Measurements from ENCODE around the gene TBX1. TPM values are rescaled to one million over a fixed set of nuclear protein-coding genes. Genes with fewer than 3 reads are reported as not detected.
"Not testable (repeated sequence)": the region's sequence is repeated elsewhere in the genome, so short reads cannot be mapped to it uniquely, and the experiment has no call there.

Gene TBX1
- total and polyA plus RNA-seq, 8 donors: 0.43 to 1.1 (median 0.68) TPM; not detected in 4

GRCh38 chr22:19789828-19790227 lies 29.2 kb downstream of the TBX1 start:
- 74 to 95% (median 80%) methylated on average over 6 of the region's 6 CpGs for WGBS, 5 donors
- Histone ChIP-seq H3K9me3 (peaks cover 0 to 14% (median 6%) of the 10 kb centered on the region in 4 donors), H3K27ac (no peak overlapping the region), H3K4me3 (no peak overlapping the region), H3K27me3 (peaks cover 0 to 5% (median 0%) of the 10 kb centered on the region in 3 donors), H3K36me3 (peaks cover 0 to 31% (median 11%) of the 10 kb centered on the region in 4 donors), H3K4me1 (no peaks in the 10 kb centered on the region)
- TF ChIP-seq EP300 (IDR thresholded peaks at IDR 0.05) (no peak), POLR2A (IDR thresholded peaks at IDR 0.05) (no peak), CTCF (IDR thresholded peaks at IDR 0.05) (no peak), POLR2AphosphoS5 (IDR thresholded peaks at IDR 0.05) (no peak)
- DNase-seq: no peak
- intact Hi-C loops (cut with DNase I; ENCODE audit: low total_unique reads): no loop called here

GRCh38 chr22:19791243-19791642 lies 30.7 kb downstream of the TBX1 start:
- TF ChIP-seq POLR2AphosphoS5 (IDR thresholded peaks at IDR 0.05): no peak
- no peak for TF ChIP-seq POLR2A (IDR thresholded peaks at IDR 0.05)
- TF ChIP-seq EP300 (IDR thresholded peaks at IDR 0.05): no peak
- TF ChIP-seq CTCF (IDR thresholded peaks at IDR 0.05): no peak
- no peaks in the 10 kb centered on the region for H3K4me1 ChIP-seq
- intact Hi-C loops (cut with DNase I; ENCODE audit: low total_unique reads): no loop called here

GRCh38 chr22:19791894-19792293 lies 31.3 kb downstream of the TBX1 start:
- Histone ChIP-seq H3K9me3 (peaks cover 0 to 14% (median 6%) of the 10 kb centered on the region in 4 donors), H3K27me3 (no peaks in the 10 kb centered on the region), H3K4me1 (no peaks in the 10 kb centered on the region), H3K36me3 (peaks cover 0 to 31% (median 11%) of the 10 kb centered on the region in 4 donors), H3K4me3 (no peak overlapping the region), H3K27ac (no peak overlapping the region)
- DNase-seq: no peak
- TF ChIP-seq EP300 (IDR thresholded peaks at IDR 0.05): no peak
- intact Hi-C loops (cut with DNase I; ENCODE audit: low total_unique reads): no loop called here

More at GRCh38 chr22:19791243-19791642, 30.7 kb downstream of the TBX1 start:
- Histone ChIP-seq H3K27me3 (no peaks in the 10 kb centered on the region), H3K27ac (no peak overlapping the region), H3K36me3 (peaks cover 0 to 31% (median 11%) of the 10 kb centered on the region in 4 donors), H3K4me3 (no peak overlapping the region), H3K9me3 (peaks cover 0 to 14% (median 6%) of the 10 kb centered on the region in 4 donors)
- no peak for DNase-seq

GRCh38 chr22:19792383-19792896 lies 31.9 kb downstream of the TBX1 start:
- peaks cover 0 to 30% (median 11%) of the 10 kb centered on the region in 4 donors for H3K36me3 ChIP-seq
- DNase-seq; H3K27me3 ChIP-seq; H3K4me1 ChIP-seq; intact Hi-C loops (cut with DNase I; ENCODE audit: low total_unique reads); H3K4me3 ChIP-seq; H3K27ac ChIP-seq: not testable (repeated sequence)
- peaks cover 0 to 14% (median 6%) of the 10 kb centered on the region in 4 donors for H3K9me3 ChIP-seq
- WGBS, 5 donors: 95 to 98% (median 97%) methylated on average over 13 of the region's 13 CpGs

GRCh38 chr22:19793161-19793560 lies 32.6 kb downstream of the TBX1 start:
- no peak overlapping the region for H3K4me3 ChIP-seq
- DNase-seq: no peak
- no peaks in the 10 kb centered on the region for H3K27me3 ChIP-seq
- TF ChIP-seq POLR2A (IDR thresholded peaks at IDR 0.05) (no peak), POLR2AphosphoS5 (IDR thresholded peaks at IDR 0.05) (no peak), EP300 (IDR thresholded peaks at IDR 0.05) (no peak), CTCF (IDR thresholded peaks at IDR 0.05) (no peak)
- 75 to 83% (median 76%) methylated on average over 2 of the region's 2 CpGs for WGBS, 5 donors
- intact Hi-C loops (cut with DNase I; ENCODE audit: low total_unique reads): no loop called here
- peaks cover 0 to 23% (median 7%) of the 10 kb centered on the region in 4 donors for H3K36me3 ChIP-seq
- H3K9me3 ChIP-seq: peaks cover 0 to 14% (median 6%) of the 10 kb centered on the region in 4 donors
- no peak overlapping the region for H3K27ac ChIP-seq
- H3K4me1 ChIP-seq: no peaks in the 10 kb centered on the region

Data from stomach (tissue), 9 donors.